ENCODE measurements around the gene CATSPER1. TPM values are rescaled to one million over a fixed set of nuclear protein-coding genes. Genes with fewer than 3 reads are reported as not detected.
A peak's percentile ranks its signal among the peaks of the same experiment; 100 is the strongest.

The CATSPER1 gene
- total and polyA plus RNA-seq, 11 donors, result 0.12 to 0.91 (median 0.35) TPM; not detected in 8

GRCh38 chr11:66046901-66047300 is 20.6 kb upstream of the CATSPER1 start:
- Histone ChIP-seq H3K27me3 (peaks cover 0 to 20% (median 5%) of the 10 kb centered on the region in 9 donors), H3K36me3 (no peaks in the 10 kb centered on the region), H3K4me3 (no peak overlapping the region), H3K27ac (peak overlapping the region in 3 of 12 donors; percentile 29 to 66 (median 43)), H3K9me3 (no peaks in the 10 kb centered on the region), H3K4me1 (peaks cover 0 to 37% (median 12%) of the 10 kb centered on the region in 12 donors)
- ATAC-seq, result no peak
- no peak for DNase-seq
- no peak for TF ChIP-seq POLR2A (IDR thresholded peaks at IDR 0.05)
- TF ChIP-seq, protein P1, sequence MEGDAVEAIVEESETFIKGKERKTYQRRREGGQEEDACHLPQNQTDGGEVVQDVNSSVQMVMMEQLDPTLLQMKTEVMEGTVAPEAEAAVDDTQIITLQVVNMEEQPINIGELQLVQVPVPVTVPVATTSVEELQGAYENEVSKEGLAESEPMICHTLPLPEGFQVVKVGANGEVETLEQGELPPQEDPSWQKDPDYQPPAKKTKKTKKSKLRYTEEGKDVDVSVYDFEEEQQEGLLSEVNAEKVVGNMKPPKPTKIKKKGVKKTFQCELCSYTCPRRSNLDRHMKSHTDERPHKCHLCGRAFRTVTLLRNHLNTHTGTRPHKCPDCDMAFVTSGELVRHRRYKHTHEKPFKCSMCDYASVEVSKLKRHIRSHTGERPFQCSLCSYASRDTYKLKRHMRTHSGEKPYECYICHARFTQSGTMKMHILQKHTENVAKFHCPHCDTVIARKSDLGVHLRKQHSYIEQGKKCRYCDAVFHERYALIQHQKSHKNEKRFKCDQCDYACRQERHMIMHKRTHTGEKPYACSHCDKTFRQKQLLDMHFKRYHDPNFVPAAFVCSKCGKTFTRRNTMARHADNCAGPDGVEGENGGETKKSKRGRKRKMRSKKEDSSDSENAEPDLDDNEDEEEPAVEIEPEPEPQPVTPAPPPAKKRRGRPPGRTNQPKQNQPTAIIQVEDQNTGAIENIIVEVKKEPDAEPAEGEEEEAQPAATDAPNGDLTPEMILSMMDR (IDR thresholded peaks at IDR 0.05), result no peak
- 86 to 97% (median 93%) methylated on average over 3 of the region's 3 CpGs for WGBS, 4 donors
- intact Hi-C loops (cut with DNase I), result no loop called here

- peaks cover 0 to 28% (median 5%) of the 10 kb centered on the region in 12 donors for H3K4me1 ChIP-seq
- TF ChIP-seq POLR2A (IDR thresholded peaks at IDR 0.05), result no peak
- TF ChIP-seq, protein P1 (IDR thresholded peaks at IDR 0.05), result peak; percentile 76 to 95 (median 92)
- DNase-seq (peak; percentile 63 to 88 (median 75)), ATAC-seq (peak; percentile 45 to 75 (median 66))
- H3K36me3 ChIP-seq, result no peaks in the 10 kb centered on the region
- H3K4me3 ChIP-seq, result no peak overlapping the region
- peaks cover 0 to 20% (median 5%) of the 10 kb centered on the region in 9 donors for H3K27me3 ChIP-seq
- no peak overlapping the region for H3K27ac ChIP-seq
- intact Hi-C loops (cut with DNase I), result no loop called here
- 5 to 19% (median 15%) methylated on average over 4 to 11 of the region's 11 CpGs for WGBS, 4 donors
- no peaks in the 10 kb centered on the region for H3K9me3 ChIP-seq
Measured at GRCh38 chr11:66045177-66045639, 18.9 kb upstream of the CATSPER1 start.

GRCh38 chr11:66044757-66045156 is 18.5 kb upstream of the CATSPER1 start:
- WGBS, 4 donors, result 59 to 72% (median 62%) methylated on average over 6 of the region's 6 CpGs
- H3K27ac ChIP-seq, result no peak overlapping the region
- H3K4me1 ChIP-seq, result peaks cover 0 to 28% (median 5%) of the 10 kb centered on the region in 12 donors
- intact Hi-C loops (cut with DNase I), result no loop called here
- ATAC-seq, result no peak
- TF ChIP-seq, protein P1 (IDR thresholded peaks at IDR 0.05), result no peak
- TF ChIP-seq POLR2A (IDR thresholded peaks at IDR 0.05), result no peak
- no peak overlapping the region for H3K4me3 ChIP-seq
- DNase-seq, result no peak
- H3K36me3 ChIP-seq, result no peaks in the 10 kb centered on the region
- H3K27me3 ChIP-seq, result peaks cover 0 to 20% (median 5%) of the 10 kb centered on the region in 9 donors
- no peaks in the 10 kb centered on the region for H3K9me3 ChIP-seq

DNA sequence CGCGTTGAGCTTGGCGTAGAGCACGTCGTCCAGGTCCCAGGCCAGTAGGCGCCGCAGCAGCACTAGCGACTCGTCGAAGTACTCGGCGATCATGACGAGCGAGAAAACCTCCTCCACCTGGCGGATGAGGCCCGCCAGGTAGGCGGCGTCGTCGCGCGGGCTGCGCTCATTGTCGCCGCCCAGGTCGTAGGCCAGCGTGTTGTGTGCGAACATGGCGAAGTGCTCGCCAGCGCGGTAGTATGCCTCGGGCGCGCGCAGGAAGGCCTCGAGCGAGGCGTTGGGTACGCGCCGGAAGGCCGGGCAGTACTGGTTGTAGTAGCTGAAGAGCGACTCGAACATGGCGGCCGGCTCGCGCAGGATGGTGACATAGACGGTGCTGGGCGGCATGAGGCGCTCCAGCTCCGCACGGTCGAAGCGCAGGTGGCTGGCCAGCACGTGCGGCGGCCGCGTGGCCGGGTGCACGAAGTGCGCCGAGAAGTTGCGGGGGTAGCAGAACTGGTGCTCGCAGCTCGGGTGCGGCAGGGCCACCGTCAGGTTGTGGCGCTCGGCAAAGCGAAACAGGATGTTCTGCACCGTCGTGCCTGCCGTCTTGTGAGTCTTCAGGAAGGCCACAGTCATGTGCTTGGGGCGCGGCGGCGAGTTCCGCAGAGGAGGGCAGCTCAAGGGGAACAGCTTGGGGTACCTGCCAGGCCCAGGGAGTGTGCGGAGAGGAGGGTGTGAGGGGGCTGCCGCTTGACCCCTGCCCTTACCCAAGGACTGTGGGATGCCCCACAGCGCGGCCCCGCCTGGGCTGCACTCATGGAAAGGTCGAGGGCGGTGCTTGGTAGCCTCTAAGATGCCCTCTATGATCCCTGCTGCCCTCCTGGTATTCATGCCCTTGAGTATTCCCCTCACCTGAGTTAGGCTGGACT is 17.0 kb upstream of the CATSPER1 start:
- Histone ChIP-seq H3K9me3 (no peaks in the 10 kb centered on the region), H3K4me3 (no peak overlapping the region), H3K36me3 (no peaks in the 10 kb centered on the region), H3K27ac (no peak overlapping the region), H3K27me3 (peaks cover 0 to 11% (median 0%) of the 10 kb centered on the region in 9 donors), H3K4me1 (peaks cover 0 to 20% (median 4%) of the 10 kb centered on the region in 12 donors)
- DNase-seq, result no peak
- TF ChIP-seq, protein P1 (IDR thresholded peaks at IDR 0.05), result no peak
- TF ChIP-seq POLR2A (IDR thresholded peaks at IDR 0.05), result no peak
- ATAC-seq, result no peak
- intact Hi-C loops (cut with DNase I), result no loop called here
- WGBS, 4 donors, result 96 to 97% (median 97%) methylated on average over 88 of the region's 88 CpGs
